Left lung (tissue), 10 donors: ENCODE results near the gene SERPINH1. TPM values are rescaled to one million over a fixed set of nuclear protein-coding genes. Genes with fewer than 3 reads are reported as not detected.

Experiments
- ATAC-seq: fragments of 200-7000 bp; cut with Tn5 transposase; one replicate; pipeline ENCODE4 v1.9.1; 2020; ENCODE audit warnings: moderate library complexity
- DNase-seq, 4 donors: peaks; one replicate each; pipeline ENCODE4 v3.0.0-alpha.2; 2013 to 2020
- H3K27ac ChIP-seq, 2 donors: fragments of 200-600 bp; sonication (generic) in 1 of 2; one replicate each; pipeline versions ENCODE4 v1.5.0 to v1.8.0; 2020 to 2021
- H3K27me3 ChIP-seq, 2 donors: fragments of 200-600 bp; sonication (generic) in 1 of 2; one replicate each; pipeline versions ENCODE4 v1.5.0 to v1.8.0; 2020 to 2021
- H3K36me3 ChIP-seq, 2 donors: fragments of 200-600 bp; sonication (generic) in 1 of 2; one replicate each; pipeline versions ENCODE4 v1.5.0 to v1.8.0; 2020 to 2021
- H3K4me1 ChIP-seq, 2 donors: fragments of 200-600 bp; one replicate each; pipeline ENCODE4 v1.8.0; 2021
- H3K4me3 ChIP-seq, 2 donors: fragments of 200-600 bp; sonication (generic) in 1 of 2; one replicate each; pipeline versions ENCODE4 v1.5.0 to v1.8.0; 2020 to 2021; ENCODE audit warnings: mild to moderate bottlenecking in 1 of 2
- H3K9me3 ChIP-seq, 2 donors: fragments of 200-600 bp; sonication (generic) in 1 of 2; one replicate each; pipeline versions ENCODE4 v1.5.0 to v1.8.0; 2020 to 2021
- CTCF ChIP-seq, 2 donors: fragments of 200-600 bp; sonication (generic) in 1 of 2; IDR thresholded peaks; one replicate each; pipeline versions ENCODE4 v1.5.0 to v1.8.0; 2021; ENCODE audit warnings: antibody characterized with exemption in 2 of 2
- intact Hi-C, 2 donors: fragments of 100-400 bp; cut with DNase I; formaldehyde crosslinking; loops; one replicate each; pipeline versions ENCODE4 v1.11.2 to v1.14.2; 2022
- polyA plus RNA-seq, 6 donors: library from polyadenylated mRNA; unstranded; fragments of 120-200 nt; gene quantifications; one replicate each; pipeline ENCODE4 v1.2.1, GENCODE V29; 2013; ENCODE audit not compliant: insufficient read length in 6 of 6
- total RNA-seq, 2 donors: library from RNA; stranded (reverse); fragmentation: NEBNext Ultra II Directional; extraction: Animal tissue kit (Norgen Biotek cat#: 25700); gene quantifications; one replicate each; pipeline ENCODE4 v1.2.1, GENCODE V29; 2021
- donor health status: DM: no; HTN: yes; CAD: no.
- donor health status: DM: no; HTN: no; CAD: no.

Gene SERPINH1
- total and polyA plus RNA-seq, 8 donors, result 358 to 538 (median 458) TPM

- Histone ChIP-seq H3K36me3 (no peaks in the 10 kb centered on the region), H3K27ac (no peak overlapping the region), H3K9me3 (no peaks in the 10 kb centered on the region), H3K27me3 (no peaks in the 10 kb centered on the region), H3K4me3 (no peak overlapping the region), H3K4me1 (no peaks in the 10 kb centered on the region)
- intact Hi-C loops, result loop anchor here in 1 of 2 donors (5.0 kb wide), 1 partner anchor 85 kb away; no protein-coding TSS in a partner anchor
- peak; percentile 53 to 81 (median 74) for DNase-seq
- peak; percentile 79 to 80 for TF ChIP-seq CTCF (IDR thresholded peaks at IDR 0.05)
- ATAC-seq, result peak; percentile 95
Measured at GRCh38 chr11:75532200-75533048, 29.6 kb upstream of the SERPINH1 start.

- DNase-seq (no peak), ATAC-seq (no peak)
- intact Hi-C loops, result loop anchor here in 1 of 2 donors (5.0 kb wide), 1 partner anchor 87 kb away; no protein-coding TSS in a partner anchor
- Histone ChIP-seq H3K4me1 (no peaks in the 10 kb centered on the region), H3K36me3 (no peaks in the 10 kb centered on the region), H3K27me3 (no peaks in the 10 kb centered on the region), H3K27ac (no peak overlapping the region), H3K9me3 (no peaks in the 10 kb centered on the region), H3K4me3 (no peak overlapping the region)
- no peak for TF ChIP-seq CTCF (IDR thresholded peaks at IDR 0.05)
Measured at GRCh38 chr11:75533896-75534258, 28.2 kb upstream of the SERPINH1 start.

GRCh38 chr11:75534259-75535069 lies 27.6 kb upstream of the SERPINH1 start:
- H3K27ac ChIP-seq, result no peak overlapping the region
- peak in 1 of 4 donors; percentile 10 for DNase-seq
- H3K4me3 ChIP-seq, result no peak overlapping the region
- no peaks in the 10 kb centered on the region for H3K36me3 ChIP-seq
- ATAC-seq, result no peak
- intact Hi-C loops, result loop anchor here in 1 of 2 donors (5.0 kb wide), 1 partner anchor 87 kb away; no protein-coding TSS in a partner anchor
- H3K9me3 ChIP-seq, result no peaks in the 10 kb centered on the region
- H3K27me3 ChIP-seq, result no peaks in the 10 kb centered on the region
- no peak for TF ChIP-seq CTCF (IDR thresholded peaks at IDR 0.05)
- no peaks in the 10 kb centered on the region for H3K4me1 ChIP-seq

- H3K27me3 ChIP-seq, result no peaks in the 10 kb centered on the region
- no peaks in the 10 kb centered on the region for H3K9me3 ChIP-seq
- H3K4me3 ChIP-seq, result no peak overlapping the region
- no peak overlapping the region for H3K27ac ChIP-seq
- TF ChIP-seq CTCF (IDR thresholded peaks at IDR 0.05), result no peak
- DNase-seq, result peak in 1 of 4 donors; percentile 6
- H3K36me3 ChIP-seq, result no peaks in the 10 kb centered on the region
- H3K4me1 ChIP-seq, result no peaks in the 10 kb centered on the region
- no peak for ATAC-seq
- intact Hi-C loops, result no loop called here
Measured at GRCh38 chr11:75535071-75535470, 27.0 kb upstream of the SERPINH1 start.
